HepG2 (cell line): ENCODE measurements around the gene DCLK1. TPM values are rescaled to one million over a fixed set of nuclear protein-coding genes. Genes with fewer than 3 reads are reported as not detected.

Experiments used
- AHDC1 ChIP-seq: sonication (generic); formaldehyde crosslinking; IDR thresholded peaks from 2 replicates; pipeline ENCODE4 v1.5.1; 2020; ENCODE audit warnings: mild to moderate bottlenecking, missing genetic modification reagents, borderline replicate concordance
- SRSF1 ChIP-seq: fragments of 200-400 bp; formaldehyde crosslinking; optimal IDR thresholded peaks from 2 replicates; pipeline ENCODE3; 2017; ENCODE audit warnings: mild to moderate bottlenecking, low read depth, low read length, moderate library complexity
- ZNF142 ChIP-seq: sonication (generic); formaldehyde crosslinking; IDR thresholded peaks from 2 replicates; pipeline ENCODE4 v1.4.0; 2020; ENCODE audit warnings: missing genetic modification reagents
- ZNF556 ChIP-seq: sonication (generic); formaldehyde crosslinking; IDR thresholded peaks from 2 replicates; pipeline ENCODE4 v1.4.0; 2020; ENCODE audit warnings: mild to moderate bottlenecking, missing genetic modification reagents, borderline replicate concordance
- polyA plus RNA-seq, 8 experiments: library from polyadenylated mRNA; depleted of rRNA in 3 of 8; stranded (reverse) in 7 of 8; unstranded in 1 of 8; fragments of >200 nt; fragmentation: Illumina TruSeq in 4 of 8; extraction: Trizol in 4 of 8; gene quantifications; 2 replicates each; pipeline versions ENCODE4 v1.2.1 to v1.2.3, GENCODE V29; 2011 to 2016; ENCODE audit warnings: low read depth in 4 of 8, missing spikeins in 1 of 8, mixed read lengths in 1 of 8; ENCODE audit not compliant: insufficient read depth in 1 of 8
- total RNA-seq, 5 experiments: library from RNA; depleted of rRNA; stranded (reverse); fragments of >200 nt; fragmentation: Illumina TruSeq; extraction: Trizol; gene quantifications; 2 replicates each; pipeline ENCODE4 v1.2.3, GENCODE V29; 2016; ENCODE audit warnings: low read depth in 1 of 5

DCLK1 gene
- total and polyA plus RNA-seq, 2 of the 13 experiments (the other 11 are each of a cell fraction or from before 2014, with no cell fraction given): not detected

GRCh38 chr13:35838356-35838755 lies 292.8 kb downstream of the DCLK1 start (continued):
- no peak for TF ChIP-seq AHDC1 (CRISPR knock-in tag)
- TF ChIP-seq ZNF142: no peak
- no peak for TF ChIP-seq SRSF1
- no peak for TF ChIP-seq ZNF556 (CRISPR knock-in tag)
